SU-DHL-6 (cell line): ENCODE data around the gene TRPM2.

Experiments
- CTCF ChIP-seq: fragments of 200-600 bp; sonication (generic); IDR thresholded peaks from one replicate; pipeline ENCODE4 v1.5.1; 2017; ENCODE audit warnings: antibody characterized with exemption, mild to moderate bottlenecking, low read length, moderate library complexity; ENCODE audit not compliant: insufficient read depth, poor library complexity, severe bottlenecking
- EZH2phosphoT487 ChIP-seq: fragments of 200-600 bp; sonication (generic), shearing (Covaris generic); conservative IDR thresholded peaks from 2 replicates; pipeline ENCODE4 v1.6.1; 2018; ENCODE audit warnings: mild to moderate bottlenecking, antibody characterized with exemption, low read length, moderate library complexity, mixed read lengths

DNA sequence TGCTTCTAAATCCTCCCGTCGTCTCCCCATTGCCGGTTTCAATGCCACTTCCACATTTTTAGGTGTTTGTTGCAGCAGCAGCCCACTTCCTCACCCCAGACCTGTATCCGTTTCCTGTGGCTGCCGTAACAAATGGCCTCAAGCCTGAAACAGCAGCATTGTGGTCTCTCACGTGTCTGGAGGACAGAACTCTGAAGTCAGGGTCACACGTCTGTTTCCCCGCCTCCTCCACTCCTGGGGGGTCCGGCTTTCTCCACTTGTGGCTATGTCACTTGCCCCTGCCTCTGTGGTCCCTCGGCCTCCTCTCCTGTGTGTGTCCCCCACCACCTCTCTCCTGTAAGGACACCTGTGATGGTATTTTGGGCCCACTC, 21.8 kb downstream of the TRPM2 start:
- no peak for TF ChIP-seq CTCF
- TF ChIP-seq EZH2phosphoT487 = no peak
